Common myeloid progenitor, CD34-positive (primary cell): ENCODE data around the gene AMMECR1L.
"Not testable (repeated sequence)": the region's sequence is repeated elsewhere in the genome, so short reads cannot be mapped to it uniquely, and the experiment has no call there.

Source experiments
- CTCF ChIA-PET: fragments of 350-600 bp; sonication (Branson Sonifier 250); formaldehyde crosslinking; loops from one replicate; lab custom pipeline; 2021; ENCODE audit warnings: antibody characterized with exemption; lab: Charles Lee
- POLR2A ChIA-PET: fragments of 350-600 bp; sonication (Branson Sonifier 250); formaldehyde crosslinking; loops from one replicate; lab custom pipeline; 2021; ENCODE audit warnings: antibody characterized with exemption; lab: Charles Lee
- DNase-seq, 3 donors: peaks; one replicate each; pipeline versions ENCODE4 v3.0.0 to v3.0.0-alpha.2; 2013
- H3K27ac ChIP-seq, 2 experiments: 1 replicate in 1 of 2; 2 replicates in 1 of 2; pipeline ENCODE4 v1.7.0; 2013; ENCODE audit warnings: inconsistent platforms in 2 of 2, low read length in 2 of 2, mild to moderate bottlenecking in 2 of 2, low read depth in 1 of 2, moderate library complexity in 1 of 2; ENCODE audit not compliant: severe bottlenecking in 2 of 2, insufficient read depth in 1 of 2, poor library complexity in 1 of 2
- H3K27me3 ChIP-seq, 5 experiments: replicated peaks in 2 of 5; 1 replicate in 3 of 5; 2 replicates in 2 of 5; pipeline versions ENCODE4 v1.6.1 to v1.7.0; 2013; ENCODE audit warnings: low read length in 4 of 5, mild to moderate bottlenecking in 2 of 5, moderate library complexity in 2 of 5, inconsistent platforms in 1 of 5; ENCODE audit not compliant: insufficient read depth in 5 of 5, control insufficient read depth in 4 of 5
- H3K36me3 ChIP-seq, 4 experiments: 1 replicate in 2 of 4; 2 replicates in 2 of 4; pipeline versions ENCODE4 v1.6.1 to v1.7.0; 2013; ENCODE audit warnings: low read length in 3 of 4, control low read depth in 1 of 4, mild to moderate bottlenecking in 1 of 4; ENCODE audit not compliant: control insufficient read depth in 4 of 4, insufficient read depth in 4 of 4
- H3K4me1 ChIP-seq, 4 experiments: 1 replicate in 3 of 4; 2 replicates in 1 of 4; pipeline versions ENCODE4 v1.6.1 to v1.7.1; 2013; ENCODE audit warnings: low read length in 3 of 4, mild to moderate bottlenecking in 3 of 4, control low read depth in 1 of 4, inconsistent platforms in 1 of 4, moderate library complexity in 1 of 4; ENCODE audit not compliant: control insufficient read depth in 4 of 4, insufficient read depth in 4 of 4; ENCODE audit errors: control extremely low read depth in 1 of 4
- H3K4me3 ChIP-seq, 7 experiments: 1 replicate in 4 of 7; 2 replicates in 3 of 7; pipeline versions ENCODE4 v1.5.1 to v1.7.0; 2013; ENCODE audit warnings: mild to moderate bottlenecking in 7 of 7, low read length in 6 of 7, moderate library complexity in 6 of 7, inconsistent platforms in 2 of 7, low read depth in 2 of 7, control low read depth in 1 of 7; ENCODE audit not compliant: insufficient read depth in 4 of 7, control insufficient read depth in 1 of 7; ENCODE audit errors: extremely low read depth in 1 of 7
- H3K9me3 ChIP-seq, 5 experiments: 1 replicate in 4 of 5; 2 replicates in 1 of 5; pipeline versions ENCODE4 v1.6.1 to v1.7.1; 2013; ENCODE audit warnings: low read length in 4 of 5, mild to moderate bottlenecking in 2 of 5, inconsistent platforms in 1 of 5, low read depth in 1 of 5, moderate library complexity in 1 of 5; ENCODE audit not compliant: control insufficient read depth in 4 of 5, insufficient read depth in 2 of 5; ENCODE audit errors: control extremely low read depth in 1 of 5
- WGBS: methylation state at CpG from one replicate; pipeline ENCODE4 v1.1.5; 2013; ENCODE audit not compliant: insufficient coverage; 5-methylcytosine and 5-hydroxymethylcytosine counted together

Gene AMMECR1L

GRCh38 chr2:127913808-127914457 is 28.2 kb upstream of the AMMECR1L start:
- H3K9me3 ChIP-seq = no peaks in the 10 kb centered on the region
- H3K27me3 ChIP-seq = no peaks in the 10 kb centered on the region
- POLR2A ChIA-PET = no interaction called here
- DNase-seq = no peak
- no peak overlapping the region for H3K27ac ChIP-seq
- CTCF ChIA-PET = no interaction called here
- H3K4me1 ChIP-seq = peaks cover 0 to 2% (median 0%) of the 10 kb centered on the region in 4 experiments
- WGBS = 95% methylated on average over 7 of the region's 8 CpGs
- H3K4me3 ChIP-seq = no peak overlapping the region
- no peaks in the 10 kb centered on the region for H3K36me3 ChIP-seq

DNA sequence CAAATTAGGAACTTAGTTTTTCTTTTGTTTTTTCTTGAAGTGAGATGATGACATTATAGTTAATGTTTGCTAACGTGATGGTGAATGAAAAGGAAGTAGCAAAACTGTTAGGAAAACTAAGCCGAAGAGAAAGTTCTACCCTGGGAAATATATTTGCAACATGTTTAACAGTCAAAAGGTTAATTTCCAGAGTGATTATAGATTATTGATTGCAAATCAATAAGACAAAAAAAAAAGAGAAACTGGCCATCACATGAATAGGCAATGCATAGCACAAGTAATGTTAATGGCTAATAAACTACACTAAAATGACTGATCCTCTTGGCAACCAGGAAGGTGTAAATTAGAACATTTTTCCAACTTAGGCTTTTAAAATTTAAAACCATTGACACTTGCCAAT is 26.0 kb upstream of the AMMECR1L start:
- H3K27me3 ChIP-seq = no peaks in the 10 kb centered on the region
- ChIA-PET POLR2A (no interaction called here), CTCF (no interaction called here)
- H3K9me3 ChIP-seq = no peaks in the 10 kb centered on the region
- H3K4me1 ChIP-seq = peaks cover 0 to 2% (median 0%) of the 10 kb centered on the region in 4 experiments
- no peak overlapping the region for H3K27ac ChIP-seq
- 20% methylated on average over 1 of the region's 2 CpGs for WGBS
- no peak overlapping the region for H3K4me3 ChIP-seq
- no peaks in the 10 kb centered on the region for H3K36me3 ChIP-seq
- DNase-seq = no peak

DNA sequence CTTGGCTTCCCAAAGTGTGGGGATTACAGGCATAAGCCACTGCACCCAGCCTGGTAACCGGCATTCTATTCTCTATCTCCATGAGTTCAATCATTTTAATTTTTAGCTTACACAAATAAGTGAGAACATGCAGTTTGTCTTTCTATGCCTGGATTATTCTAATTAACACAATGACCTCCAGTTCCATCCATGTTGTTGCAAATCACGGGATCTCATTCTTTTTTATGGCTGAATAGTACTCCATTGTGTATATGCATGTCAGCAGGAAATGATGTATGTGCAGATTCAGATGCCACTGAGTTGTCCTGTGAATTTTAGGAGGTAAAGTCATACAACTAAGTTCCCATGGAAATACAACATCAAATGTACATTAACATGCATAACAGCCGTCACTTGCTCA is 24.7 kb upstream of the AMMECR1L start:
- CTCF ChIA-PET = no interaction called here
- peaks cover 0 to 2% (median 0%) of the 10 kb centered on the region in 4 experiments for H3K4me1 ChIP-seq
- H3K27ac ChIP-seq = no peak overlapping the region
- no peak overlapping the region for H3K4me3 ChIP-seq
- no peaks in the 10 kb centered on the region for H3K36me3 ChIP-seq
- no peak for DNase-seq
- POLR2A ChIA-PET = no interaction called here
- 100% methylated on average over 1 of the region's 3 CpGs for WGBS
- no peaks in the 10 kb centered on the region for H3K27me3 ChIP-seq
- H3K9me3 ChIP-seq = no peaks in the 10 kb centered on the region

DNA sequence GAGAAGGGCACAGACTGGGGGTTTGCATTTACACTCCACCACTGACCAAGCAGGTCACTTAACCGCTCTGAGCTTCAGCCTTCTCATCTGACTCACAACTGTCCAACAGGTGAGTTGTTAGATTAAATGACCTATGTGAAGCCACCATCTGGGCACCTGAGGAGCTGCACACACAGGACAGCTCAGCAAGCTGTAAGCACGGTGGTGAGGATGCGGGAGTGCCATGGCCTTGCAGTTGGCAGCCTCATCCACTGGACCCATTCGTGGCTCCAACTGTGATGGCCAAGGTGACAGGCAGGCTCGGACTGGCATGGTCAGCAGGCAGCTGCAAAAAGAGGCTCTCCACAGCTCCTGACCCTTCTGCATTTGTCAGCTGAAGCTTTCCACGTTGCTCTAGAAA is 23.3 kb upstream of the AMMECR1L start:
- ChIA-PET POLR2A (no interaction called here), CTCF (interaction anchor here (1.6 kb wide), 1 partner anchor 16 kb away, joined by 5 read pairs; no protein-coding TSS in a partner anchor)
- H3K27ac ChIP-seq = no peak overlapping the region
- H3K4me3 ChIP-seq = no peak overlapping the region
- H3K36me3 ChIP-seq = no peaks in the 10 kb centered on the region
- WGBS = 80% methylated on average over 6 of the region's 6 CpGs
- no peaks in the 10 kb centered on the region for H3K9me3 ChIP-seq
- H3K4me1 ChIP-seq = peaks cover 0 to 2% (median 0%) of the 10 kb centered on the region in 4 experiments
- no peak for DNase-seq
- no peaks in the 10 kb centered on the region for H3K27me3 ChIP-seq

- DNase-seq, H3K4me3 ChIP-seq, POLR2A ChIA-PET, H3K27ac ChIP-seq, H3K36me3 ChIP-seq, H3K27me3 ChIP-seq, H3K9me3 ChIP-seq, H3K4me1 ChIP-seq: not testable (repeated sequence)
- WGBS = 74% methylated on average over 3 of the region's 12 CpGs
- CTCF ChIA-PET = interaction anchor here (1.6 kb wide), 1 partner anchor 17 kb away, joined by 5 read pairs; no protein-coding TSS in a partner anchor
Observed at GRCh38 chr2:127907733-127908400, 22.1 kb upstream of the AMMECR1L start.

GRCh38 chr2:127906206-127906926 is 20.6 kb upstream of the AMMECR1L start:
- H3K4me3 ChIP-seq = no peak overlapping the region
- CTCF ChIA-PET = no interaction called here
- H3K36me3 ChIP-seq = no peaks in the 10 kb centered on the region
- H3K4me1 ChIP-seq = peaks cover 0 to 2% (median 0%) of the 10 kb centered on the region in 4 experiments
- no peak for DNase-seq
- no peaks in the 10 kb centered on the region for H3K9me3 ChIP-seq
- POLR2A ChIA-PET = no interaction called here
- no peaks in the 10 kb centered on the region for H3K27me3 ChIP-seq
- no peak overlapping the region for H3K27ac ChIP-seq
- WGBS = 80% methylated on average over 17 of the region's 21 CpGs
